Trophoblast cell (in vitro differentiated cells and primary cell): ENCODE results near the gene FAM169A.

Source experiments
- DNase-seq, 2 donors: peaks; one replicate each; pipeline ENCODE4 v3.0.0-alpha.2; 2016
- H2AFZ ChIP-seq: 2 replicates; pipeline ENCODE4 v1.6.1; 2013; ENCODE audit warnings: low read length, moderate library complexity, mild to moderate bottlenecking; ENCODE audit not compliant: insufficient read depth, poor library complexity
- H2AK5ac ChIP-seq: 2 replicates; pipeline ENCODE4 v1.6.1; 2013; ENCODE audit warnings: mild to moderate bottlenecking, low read length
- H2BK120ac ChIP-seq: 2 replicates; pipeline ENCODE4 v1.6.1; 2013; ENCODE audit warnings: low read length, mild to moderate bottlenecking, moderate library complexity; ENCODE audit not compliant: insufficient read depth, poor library complexity
- H2BK12ac ChIP-seq: 2 replicates; pipeline ENCODE4 v1.6.1; 2013; ENCODE audit warnings: mild to moderate bottlenecking, low read length, moderate library complexity
- H2BK5ac ChIP-seq: 2 replicates; pipeline ENCODE4 v1.6.1; 2013; ENCODE audit warnings: low read length, low read depth, moderate library complexity, mild to moderate bottlenecking; ENCODE audit not compliant: poor library complexity
- H3K14ac ChIP-seq: 2 replicates; pipeline ENCODE4 v1.6.1; 2013; ENCODE audit warnings: mild to moderate bottlenecking, low read length
- H3K18ac ChIP-seq: 2 replicates; pipeline ENCODE4 v1.6.1; 2013; ENCODE audit warnings: mild to moderate bottlenecking, low read length
- H3K23ac ChIP-seq: 2 replicates; pipeline ENCODE4 v1.6.1; 2013; ENCODE audit warnings: low read length
- H3K27ac ChIP-seq: 2 replicates; pipeline ENCODE4 v1.5.1; 2013; ENCODE audit warnings: low read depth, mild to moderate bottlenecking, inconsistent platforms, low read length, moderate library complexity
- H3K27me3 ChIP-seq: 2 replicates; pipeline ENCODE4 v1.6.1; 2013; ENCODE audit warnings: inconsistent platforms, mild to moderate bottlenecking, low read length, moderate library complexity; ENCODE audit not compliant: insufficient read depth
- H3K36me3 ChIP-seq, 2 experiments: 1 replicate in 1 of 2; 2 replicates in 1 of 2; pipeline ENCODE4 v1.6.1; 2013; ENCODE audit warnings: low read length in 2 of 2, mild to moderate bottlenecking in 2 of 2, moderate library complexity in 1 of 2; ENCODE audit not compliant: insufficient read depth in 2 of 2, control insufficient read depth in 1 of 2
- H3K4ac ChIP-seq: 2 replicates; pipeline ENCODE4 v1.6.1; 2013; ENCODE audit warnings: low read depth, mild to moderate bottlenecking, low read length, moderate library complexity
- H3K4me1 ChIP-seq, 2 experiments: 1 replicate in 1 of 2; 2 replicates in 1 of 2; pipeline ENCODE4 v1.6.1; 2013; ENCODE audit warnings: low read length in 2 of 2, mild to moderate bottlenecking in 2 of 2, moderate library complexity in 1 of 2; ENCODE audit not compliant: insufficient read depth in 2 of 2, control insufficient read depth in 1 of 2
- H3K4me2 ChIP-seq: 2 replicates; pipeline ENCODE4 v1.6.1; 2013; ENCODE audit warnings: inconsistent platforms, mild to moderate bottlenecking, low read length, moderate library complexity
- H3K4me3 ChIP-seq: 2 replicates; pipeline ENCODE4 v1.5.1; 2013; ENCODE audit warnings: mild to moderate bottlenecking, low read depth, low read length, inconsistent platforms
- H3K79me1 ChIP-seq: one replicate; pipeline ENCODE4 v1.6.1; 2013; ENCODE audit warnings: low read length
- H3K79me2 ChIP-seq: 2 replicates; pipeline ENCODE4 v1.6.1; 2013; ENCODE audit warnings: low read length, mild to moderate bottlenecking; ENCODE audit not compliant: control insufficient read depth, insufficient read depth, poor library complexity
- H3K9ac ChIP-seq: 2 replicates; pipeline ENCODE4 v1.6.1; 2013; ENCODE audit warnings: mild to moderate bottlenecking, low read length
- H3K9me3 ChIP-seq: 2 replicates; pipeline ENCODE4 v1.6.1; 2013; ENCODE audit warnings: low read depth, mild to moderate bottlenecking, control low read depth, inconsistent platforms, low read length; ENCODE audit not compliant: insufficient read depth
- H4K12ac ChIP-seq: 2 replicates; pipeline ENCODE4 v1.6.1; 2013; ENCODE audit warnings: low read depth, mild to moderate bottlenecking, low read length, moderate library complexity
- H4K8ac ChIP-seq: 2 replicates; pipeline ENCODE4 v1.6.1; 2013; ENCODE audit warnings: low read depth, mild to moderate bottlenecking, low read length, moderate library complexity
- H4K91ac ChIP-seq: one replicate; pipeline ENCODE4 v1.6.1; 2013; ENCODE audit warnings: low read depth, mild to moderate bottlenecking, low read length, moderate library complexity
- WGBS: extraction: QIAGEN DNeasy Blood & Tissue Kit; methylation state at CpG from one replicate; pipeline ENCODE4 v1.1.7; 2013; ENCODE audit warnings: missing lambda C conversion rate; ENCODE audit not compliant: insufficient read length, insufficient coverage; ENCODE audit errors: extremely low coverage; 5-methylcytosine and 5-hydroxymethylcytosine counted together

Gene FAM169A

GRCh38 chr5:74822288-74822687 is 43.9 kb downstream of the FAM169A start:
- Histone ChIP-seq H3K4me3 (no peak overlapping the region), H2BK120ac (no peak overlapping the region), H4K91ac (no peak overlapping the region), H2AFZ (no peak overlapping the region), H3K4me1 (peaks cover 6% of the 10 kb centered on the region in 2 experiments), H3K18ac (no peak overlapping the region), H4K12ac (no peak overlapping the region), H3K9me3 (no peaks in the 10 kb centered on the region), H3K4me2 (no peak overlapping the region), H3K36me3 (peaks cover 3 to 4% of the 10 kb centered on the region in 2 experiments), H2AK5ac (no peak overlapping the region), H3K14ac (no peak overlapping the region), H3K23ac (no peak overlapping the region), H3K9ac (no peak overlapping the region), H3K4ac (no peak overlapping the region), H3K79me2 (no peaks in the 10 kb centered on the region), H2BK5ac (no peak overlapping the region), H3K27me3 (no peaks in the 10 kb centered on the region), H3K79me1 (no peaks in the 10 kb centered on the region), H4K8ac (no peak overlapping the region), H2BK12ac (no peak overlapping the region), H3K27ac (no peak overlapping the region)
- WGBS, result no CpG with 5 or more reads among the region's 1 CpG
- DNase-seq, result peak in 1 of 2 donors; percentile 49

- Histone ChIP-seq H3K36me3 (peaks cover 5% of the 10 kb centered on the region in 2 experiments), H2BK5ac (no peak overlapping the region), H2BK120ac (no peak overlapping the region), H2AFZ (no peak overlapping the region), H3K4me2 (no peak overlapping the region), H4K12ac (no peak overlapping the region), H3K4ac (no peak overlapping the region), H2AK5ac (no peak overlapping the region), H3K9ac (no peak overlapping the region), H4K8ac (no peak overlapping the region), H3K27ac (no peak overlapping the region), H3K14ac (no peak overlapping the region), H3K9me3 (no peaks in the 10 kb centered on the region), H4K91ac (no peak overlapping the region), H3K4me1 (peaks cover 2 to 3% of the 10 kb centered on the region in 2 experiments), H2BK12ac (no peak overlapping the region), H3K27me3 (no peaks in the 10 kb centered on the region), H3K79me2 (no peaks in the 10 kb centered on the region), H3K18ac (no peak overlapping the region), H3K79me1 (no peaks in the 10 kb centered on the region), H3K4me3 (no peak overlapping the region), H3K23ac (no peak overlapping the region)
- DNase-seq, result no peak
- no CpG with 5 or more reads among the region's 1 CpG for WGBS
Measured at GRCh38 chr5:74816875-74817274, 49.3 kb downstream of the FAM169A start.

- Histone ChIP-seq H3K14ac (no peak overlapping the region), H2BK120ac (no peak overlapping the region), H3K23ac (no peak overlapping the region), H2BK12ac (no peak overlapping the region), H3K79me2 (no peaks in the 10 kb centered on the region), H3K4me1 (no peaks in the 10 kb centered on the region), H4K8ac (no peak overlapping the region), H3K36me3 (peaks cover 2 to 5% of the 10 kb centered on the region in 2 experiments), H3K18ac (no peak overlapping the region), H3K79me1 (no peaks in the 10 kb centered on the region), H3K9ac (no peak overlapping the region), H3K4me2 (no peak overlapping the region), H4K91ac (no peak overlapping the region), H3K4me3 (no peak overlapping the region), H2AK5ac (no peak overlapping the region), H2BK5ac (no peak overlapping the region), H3K27ac (no peak overlapping the region), H4K12ac (no peak overlapping the region), H2AFZ (no peak overlapping the region), H3K27me3 (no peaks in the 10 kb centered on the region), H3K4ac (no peak overlapping the region), H3K9me3 (no peaks in the 10 kb centered on the region)
- DNase-seq, result peak in 1 of 2 donors; percentile 25
- no CpG with 5 or more reads among the region's 4 CpGs for WGBS
Measured at GRCh38 chr5:74810915-74811314, 55.3 kb downstream of the FAM169A start.

- 100% methylated on average over 1 of the region's 1 CpG for WGBS
- no peak for DNase-seq
- H2BK120ac ChIP-seq, result no peak overlapping the region
- H4K12ac ChIP-seq, result no peak overlapping the region
- no peak overlapping the region for H3K23ac ChIP-seq
- no peak overlapping the region for H2BK12ac ChIP-seq
- no peaks in the 10 kb centered on the region for H3K79me1 ChIP-seq
- H2AK5ac ChIP-seq, result no peak overlapping the region
- no peak overlapping the region for H3K18ac ChIP-seq
- no peaks in the 10 kb centered on the region for H3K79me2 ChIP-seq
- no peak overlapping the region for H2AFZ ChIP-seq
- no peak overlapping the region for H3K27ac ChIP-seq
- H3K36me3 ChIP-seq, result peaks cover 15 to 20% of the 10 kb centered on the region in 2 experiments
- no peak overlapping the region for H4K8ac ChIP-seq
- H3K27me3 ChIP-seq, result no peaks in the 10 kb centered on the region
- H3K9me3 ChIP-seq, result peaks cover 3% of the 10 kb centered on the region
- no peak overlapping the region for H4K91ac ChIP-seq
- H3K14ac ChIP-seq, result no peak overlapping the region
- H3K9ac ChIP-seq, result no peak overlapping the region
- H3K4me2 ChIP-seq, result no peak overlapping the region
- H3K4me3 ChIP-seq, result no peak overlapping the region
- H3K4ac ChIP-seq, result no peak overlapping the region
- peaks cover 4 to 8% of the 10 kb centered on the region in 2 experiments for H3K4me1 ChIP-seq
- H2BK5ac ChIP-seq, result no peak overlapping the region
Measured at GRCh38 chr5:74801941-74802340, 64.2 kb downstream of the FAM169A start.
